GM19324 (cell line): ENCODE results near the gene SGO2.
"Not testable (repeated sequence)": the region's sequence is repeated elsewhere in the genome, so short reads cannot be mapped to it uniquely, and the experiment has no call there.

Experiments
- ATAC-seq: cut with Tn5 transposase; IDR thresholded peaks from one replicate; pipeline ENCODE4 v1.9.1; 2021; ENCODE audit warnings: mild to moderate bottlenecking, moderate library complexity; ENCODE audit not compliant: unreplicated experiment, low FRiP score

The SGO2 gene

DNA sequence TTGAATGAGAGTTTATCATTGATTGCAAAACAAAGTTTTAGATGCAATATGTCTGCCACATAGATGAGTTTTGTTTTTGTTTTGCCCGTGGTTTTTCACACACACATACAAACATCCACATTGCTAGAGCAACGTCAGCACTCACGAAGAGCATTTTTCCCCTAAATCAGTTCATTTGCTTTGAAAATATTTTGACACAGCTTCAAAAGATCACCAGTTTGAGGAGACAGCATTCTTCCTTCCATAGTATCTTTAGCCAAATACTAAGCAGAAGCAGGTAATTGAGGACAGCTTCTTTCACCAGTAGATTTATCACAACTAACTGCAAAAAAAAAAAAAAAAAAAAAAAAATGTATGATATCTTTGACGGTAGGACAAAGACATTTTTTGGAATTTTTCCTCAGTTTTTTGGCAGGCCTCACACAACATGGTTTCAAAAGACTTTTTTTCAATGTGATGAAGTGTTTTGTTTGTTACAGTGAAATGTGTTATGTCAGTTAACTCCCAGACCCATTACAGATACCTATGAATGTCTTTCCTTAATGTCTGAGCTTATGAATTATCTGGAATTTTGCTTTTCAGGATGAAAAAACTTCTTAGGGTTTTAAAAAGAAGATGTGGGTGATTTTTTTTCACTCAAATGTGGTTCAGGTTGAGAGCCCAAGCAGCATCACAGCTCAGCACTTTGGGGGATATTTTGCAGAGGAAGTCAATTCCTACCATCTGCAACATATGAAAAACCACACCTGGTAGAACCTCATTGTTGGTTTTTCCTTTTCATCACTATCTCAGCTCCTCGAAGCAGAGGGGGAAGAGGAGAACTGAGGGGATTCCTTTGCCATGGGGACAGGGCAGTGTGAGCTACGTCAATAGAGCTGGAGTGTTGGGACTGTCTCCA is 91.4 kb downstream of the SGO2 start:
- ATAC-seq, result no peak

GRCh38 chr2:200618054-200618419 is 92.0 kb downstream of the SGO2 start:
- ATAC-seq, result no peak

DNA sequence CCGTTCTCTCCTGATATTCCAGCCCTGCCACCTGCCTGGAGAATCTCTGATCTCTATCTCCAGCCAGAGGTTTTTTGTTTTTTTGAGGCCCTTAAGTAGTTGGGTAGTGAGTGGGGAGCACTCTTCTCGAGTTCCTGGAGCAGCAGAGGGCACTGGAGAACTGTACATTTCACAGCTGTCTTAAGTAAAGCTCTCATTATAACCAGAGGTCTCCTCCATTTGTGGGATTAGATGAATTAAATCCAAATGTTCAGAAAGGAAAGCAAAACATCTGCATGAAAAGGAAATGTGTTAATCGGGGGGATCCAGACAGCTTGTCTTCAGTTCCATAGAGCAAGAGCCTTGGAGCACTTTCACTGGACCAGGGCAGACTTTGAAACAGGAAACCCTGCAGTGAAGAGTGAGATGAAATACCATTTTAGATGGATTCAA is 92.6 kb downstream of the SGO2 start:
- ATAC-seq, result no peak

GRCh38 chr2:200619279-200619678 is 93.3 kb downstream of the SGO2 start:
- ATAC-seq, result no peak

DNA sequence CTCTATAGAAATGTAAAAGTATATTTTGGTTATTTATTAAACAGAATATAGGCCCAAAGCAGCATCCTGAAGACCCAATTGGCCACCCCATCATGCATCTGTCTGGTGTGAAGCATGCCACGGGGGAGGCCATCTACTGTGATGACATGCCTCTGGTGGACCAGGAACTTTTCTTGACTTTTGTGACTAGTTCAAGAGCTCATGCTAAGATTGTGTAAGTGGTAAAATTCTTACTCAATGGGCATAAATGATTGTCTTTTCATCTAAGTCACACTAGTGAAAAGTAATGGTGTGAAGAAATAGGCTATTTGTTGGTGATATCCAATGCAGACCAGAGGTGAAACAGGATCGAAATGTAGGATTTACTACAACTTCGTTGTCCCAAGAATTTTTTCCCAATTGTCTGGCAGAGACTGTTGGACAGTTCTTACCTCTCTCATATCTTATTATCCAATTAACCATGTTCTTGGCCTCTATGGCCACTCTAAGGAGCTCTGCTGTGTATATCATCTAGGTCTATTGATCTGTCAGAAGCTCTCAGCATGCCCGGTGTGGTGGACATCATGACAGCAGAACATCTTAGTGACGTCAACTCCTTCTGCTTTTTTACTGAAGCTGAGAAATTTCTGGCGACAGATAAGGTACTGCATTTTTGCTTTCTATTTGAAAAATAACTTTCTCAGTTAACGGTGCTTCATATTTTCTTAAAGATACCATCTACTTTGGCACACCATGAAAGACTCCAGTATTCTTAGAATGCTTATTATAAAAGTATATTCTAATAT is 94.8 kb downstream of the SGO2 start:
- no peak for ATAC-seq

DNA sequence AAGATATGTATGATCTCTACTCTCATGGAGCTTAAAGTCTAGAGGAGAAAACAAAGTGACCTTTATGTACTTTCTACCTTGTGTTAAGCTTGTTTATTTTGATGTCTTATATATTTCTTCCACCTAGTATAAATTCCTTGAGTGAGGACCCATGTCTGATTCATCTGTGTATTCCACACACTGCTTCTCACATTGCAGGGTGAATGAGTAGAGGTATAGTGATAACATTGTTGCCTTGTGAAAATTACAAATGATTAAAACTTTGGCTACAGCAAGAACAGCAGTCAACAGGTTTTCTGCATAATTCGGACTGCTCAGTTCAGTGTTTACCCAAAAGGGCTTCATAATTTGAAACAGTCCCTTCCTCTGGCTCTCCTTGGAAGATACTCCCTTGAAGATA is 96.1 kb downstream of the SGO2 start:
- ATAC-seq, result no peak

DNA sequence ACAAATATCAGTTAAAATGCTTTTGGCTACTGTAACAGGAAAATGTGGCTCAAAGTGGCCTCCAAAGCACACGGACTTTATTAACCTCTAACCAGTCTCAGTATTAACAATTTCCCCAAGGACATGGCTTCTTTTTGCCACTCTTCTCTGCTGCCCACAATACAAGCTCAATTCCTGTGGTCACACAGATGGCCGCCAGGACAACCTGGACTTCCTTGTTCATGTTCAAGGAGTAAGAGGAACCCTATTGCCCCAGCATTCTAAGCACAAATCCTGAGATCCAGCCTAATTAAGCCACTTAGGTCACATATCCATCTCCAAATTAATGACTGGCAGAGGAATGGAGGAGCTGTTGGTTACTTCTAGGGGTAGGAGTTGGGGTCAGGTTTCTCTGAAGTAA is 98.0 kb downstream of the SGO2 start:
- no peak for ATAC-seq

DNA sequence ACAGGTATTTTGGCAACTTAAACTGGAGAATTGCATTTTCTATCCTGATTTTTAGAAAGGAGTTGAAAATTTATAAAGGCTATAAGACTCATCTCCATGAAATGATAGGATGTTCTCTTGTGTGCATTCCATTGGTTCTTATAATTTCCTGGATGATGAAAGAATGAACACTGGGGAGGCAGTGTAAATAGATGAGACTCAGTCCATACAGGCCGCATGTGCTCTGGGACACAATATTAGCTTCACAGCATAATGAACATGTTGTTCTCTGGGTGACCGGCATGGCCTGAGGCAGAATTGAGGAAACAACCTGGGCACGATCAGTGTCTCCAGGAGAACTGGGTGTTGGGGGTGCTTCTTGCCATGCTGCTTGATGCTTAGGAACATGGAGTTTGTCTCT is 98.7 kb downstream of the SGO2 start:
- no peak for ATAC-seq

GRCh38 chr2:200625282-200625681 is 99.3 kb downstream of the SGO2 start:
- ATAC-seq, result no peak

- ATAC-seq, result no peak
Measured at GRCh38 chr2:200625958-200626363, 100.0 kb downstream of the SGO2 start.

DNA sequence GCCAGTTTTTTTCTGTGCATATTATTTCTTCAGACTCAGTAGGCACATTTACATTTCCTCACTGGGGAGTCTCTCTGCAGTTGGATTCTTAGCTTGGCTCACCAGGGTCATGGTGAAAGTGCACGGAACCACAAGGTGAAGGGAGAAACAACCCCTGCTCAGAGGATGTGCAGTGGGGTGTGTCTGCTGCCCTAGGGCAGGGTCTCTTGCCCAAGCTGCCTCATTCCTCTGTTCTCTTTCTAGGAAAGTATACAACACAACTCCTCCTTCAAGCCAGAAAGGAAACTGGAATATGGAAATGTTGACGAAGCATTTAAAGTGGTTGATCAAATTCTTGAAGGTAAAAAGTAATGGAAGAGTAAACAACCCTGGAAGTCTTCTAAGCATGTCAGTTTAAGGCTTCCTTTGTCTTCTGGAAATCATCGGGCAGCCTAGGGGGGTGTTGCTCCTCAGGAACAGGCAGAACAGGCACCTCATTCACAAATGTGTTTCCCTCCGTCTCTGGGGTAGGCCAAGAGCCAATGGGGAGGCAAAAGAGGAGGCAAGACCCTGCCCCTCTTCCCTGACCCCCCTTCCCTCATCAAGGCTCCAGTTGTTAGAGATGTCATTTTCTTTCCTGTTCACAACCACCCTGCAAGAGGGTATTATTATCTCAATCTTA is 101.2 kb downstream of the SGO2 start:
- ATAC-seq, result no peak

GRCh38 chr2:200628461-200628860 is 102.5 kb downstream of the SGO2 start:
- not testable (repeated sequence) for ATAC-seq

DNA sequence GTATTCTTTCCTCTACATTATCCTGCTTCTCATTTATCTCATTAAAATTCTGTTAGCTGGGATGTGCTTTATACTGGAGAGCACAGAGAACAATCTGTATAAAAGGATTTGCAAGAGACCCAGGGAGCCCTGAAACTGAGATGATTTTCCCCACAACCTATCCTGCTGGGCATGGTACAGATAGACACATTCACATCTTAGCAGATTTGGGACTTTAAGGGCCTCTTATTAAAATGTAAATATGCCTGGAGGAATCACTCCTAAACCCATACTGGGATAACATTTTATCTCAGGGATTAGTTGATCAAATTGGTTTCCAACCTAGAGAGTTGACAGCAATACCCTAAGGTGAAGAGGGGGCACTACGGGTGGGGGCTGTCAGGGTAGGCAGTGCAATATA is 105.3 kb downstream of the SGO2 start:
- no peak for ATAC-seq
